IPS-NIHi11 (cell line): ENCODE results near the gene MOCS3.

ENCODE experiments used
- DNase-seq: peaks from one replicate; pipeline ENCODE4 v3.0.0; 2012; ENCODE audit warnings: mixed read lengths, low spot score

Gene MOCS3, protein sequence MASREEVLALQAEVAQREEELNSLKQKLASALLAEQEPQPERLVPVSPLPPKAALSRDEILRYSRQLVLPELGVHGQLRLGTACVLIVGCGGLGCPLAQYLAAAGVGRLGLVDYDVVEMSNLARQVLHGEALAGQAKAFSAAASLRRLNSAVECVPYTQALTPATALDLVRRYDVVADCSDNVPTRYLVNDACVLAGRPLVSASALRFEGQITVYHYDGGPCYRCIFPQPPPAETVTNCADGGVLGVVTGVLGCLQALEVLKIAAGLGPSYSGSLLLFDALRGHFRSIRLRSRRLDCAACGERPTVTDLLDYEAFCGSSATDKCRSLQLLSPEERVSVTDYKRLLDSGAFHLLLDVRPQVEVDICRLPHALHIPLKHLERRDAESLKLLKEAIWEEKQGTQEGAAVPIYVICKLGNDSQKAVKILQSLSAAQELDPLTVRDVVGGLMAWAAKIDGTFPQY

DNA sequence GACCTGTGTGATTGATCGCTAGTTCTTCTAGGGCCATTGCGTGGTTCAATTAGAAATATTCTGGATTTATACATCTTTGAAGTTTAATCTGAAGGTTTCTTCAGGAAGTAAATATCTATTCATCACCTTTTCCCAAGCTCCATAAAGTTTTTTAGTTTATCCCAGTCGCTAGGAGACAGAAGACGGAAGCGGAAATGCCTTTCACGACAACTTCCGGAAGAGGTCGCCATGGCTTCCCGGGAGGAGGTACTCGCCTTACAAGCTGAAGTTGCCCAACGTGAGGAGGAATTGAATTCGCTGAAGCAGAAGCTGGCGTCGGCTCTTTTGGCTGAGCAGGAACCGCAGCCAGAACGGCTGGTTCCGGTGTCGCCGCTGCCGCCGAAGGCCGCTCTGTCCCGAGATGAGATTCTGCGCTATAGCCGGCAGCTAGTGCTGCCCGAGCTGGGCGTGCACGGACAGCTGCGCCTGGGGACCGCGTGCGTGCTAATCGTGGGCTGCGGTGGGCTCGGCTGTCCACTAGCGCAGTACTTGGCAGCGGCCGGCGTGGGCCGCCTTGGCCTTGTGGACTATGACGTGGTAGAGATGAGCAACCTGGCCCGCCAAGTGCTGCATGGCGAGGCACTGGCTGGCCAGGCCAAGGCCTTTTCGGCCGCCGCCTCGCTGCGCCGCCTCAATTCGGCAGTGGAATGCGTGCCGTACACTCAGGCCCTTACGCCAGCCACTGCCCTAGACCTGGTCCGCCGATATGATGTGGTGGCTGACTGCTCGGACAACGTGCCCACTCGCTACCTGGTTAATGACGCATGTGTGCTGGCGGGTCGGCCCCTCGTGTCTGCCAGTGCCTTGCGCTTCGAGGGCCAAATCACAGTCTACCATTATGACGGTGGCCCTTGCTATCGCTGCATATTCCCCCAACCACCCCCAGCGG, at the start of gene MOCS3:
Gene MOCS3 (plus strand): TSS at position 204 of the 928 bp plus-strand sequence. CDS start 25 bp downstream, at position 229.
- peak; percentile 81 for DNase-seq

DNA sequence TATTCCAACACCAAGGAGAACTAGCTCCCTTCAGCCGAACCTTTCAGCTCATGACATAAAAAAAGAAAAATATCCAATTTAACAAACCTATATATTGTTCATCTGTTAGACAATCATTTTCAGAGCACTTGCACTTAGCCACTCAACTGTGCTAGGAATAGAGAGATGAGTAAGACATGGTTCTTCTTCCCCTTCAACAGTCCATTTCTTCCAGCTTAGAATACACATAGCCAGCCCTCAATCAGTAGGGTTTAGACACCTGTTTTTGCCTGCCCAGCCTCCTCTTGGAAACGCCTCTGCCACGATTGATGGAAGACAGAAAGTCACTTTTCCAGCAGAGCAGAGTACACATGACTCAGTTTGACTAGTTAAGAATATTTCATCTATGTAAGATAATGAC, 49.2 kb upstream of the MOCS3 start:
- DNase-seq, result no peak

DNA sequence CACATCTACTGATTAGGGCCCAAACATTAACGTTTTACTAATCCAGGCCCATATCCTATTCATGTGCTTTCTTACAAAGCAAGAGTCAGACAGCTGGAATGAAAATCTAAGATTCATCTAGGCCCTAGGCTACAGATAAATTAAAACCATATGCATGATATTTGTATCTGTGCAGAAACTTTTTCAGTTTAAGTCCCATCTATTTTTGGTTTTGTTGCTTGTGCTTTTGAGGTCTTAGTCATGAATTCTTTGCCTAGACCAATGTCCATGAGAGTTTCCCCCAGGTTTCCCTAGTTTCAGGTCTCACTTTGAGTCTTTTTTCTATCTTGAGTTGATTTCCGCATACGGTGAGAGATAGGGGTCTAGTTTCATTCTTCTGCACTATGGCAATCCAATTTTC, 47.6 kb upstream of the MOCS3 start:
- DNase-seq, result no peak

DNA sequence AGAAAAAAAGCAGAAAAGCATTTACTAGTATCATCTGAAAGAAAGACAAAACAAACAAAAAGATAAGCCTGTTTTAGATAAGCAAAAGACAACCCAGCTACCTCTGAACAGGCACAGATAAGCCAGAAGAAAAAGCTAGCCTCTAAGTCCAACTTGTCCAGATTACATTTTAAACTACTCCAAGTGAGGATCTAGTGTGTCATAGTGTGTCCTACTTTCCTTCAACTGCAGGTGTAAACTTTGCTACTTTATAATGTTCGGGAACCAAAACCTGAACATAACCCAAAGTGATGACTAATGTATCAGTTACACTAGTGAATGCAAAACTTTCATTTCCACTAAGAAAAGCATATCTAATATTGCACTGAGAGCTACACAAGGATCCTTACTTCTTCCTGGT, 46.9 kb upstream of the MOCS3 start:
- DNase-seq, result no peak

DNA sequence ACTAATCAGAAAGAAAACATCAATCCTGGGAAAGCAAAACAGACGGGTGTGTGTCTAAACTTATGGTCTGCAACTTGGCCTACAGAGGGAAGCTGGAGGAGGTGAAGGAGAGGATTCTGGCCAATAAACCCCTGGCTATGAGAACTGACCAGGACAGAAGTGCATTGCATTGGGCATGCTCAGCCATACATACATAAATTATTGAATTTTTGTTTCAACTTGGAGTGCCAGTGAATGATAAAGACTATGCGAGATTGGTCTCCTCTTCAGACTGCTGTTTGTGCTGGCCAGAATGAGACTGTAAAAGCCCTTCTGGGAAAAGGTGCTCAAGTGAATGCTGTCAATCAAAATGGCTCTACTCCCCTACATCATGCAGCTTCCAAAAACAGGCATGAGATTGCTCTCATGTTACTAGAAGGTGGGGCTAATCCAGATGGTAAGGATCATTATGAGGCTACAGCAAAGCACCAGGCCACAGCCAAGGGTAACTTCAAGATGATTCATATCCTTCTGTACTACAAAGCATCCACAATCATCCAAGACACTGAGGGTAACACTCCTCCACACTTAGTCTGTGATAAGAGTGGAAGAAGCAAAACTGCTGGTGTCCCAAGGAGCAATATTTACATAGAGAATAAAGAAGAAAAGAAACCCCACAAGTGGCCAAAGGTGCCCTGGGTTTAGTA, 44.8 kb upstream of the MOCS3 start:
- DNase-seq, result no peak

DNA sequence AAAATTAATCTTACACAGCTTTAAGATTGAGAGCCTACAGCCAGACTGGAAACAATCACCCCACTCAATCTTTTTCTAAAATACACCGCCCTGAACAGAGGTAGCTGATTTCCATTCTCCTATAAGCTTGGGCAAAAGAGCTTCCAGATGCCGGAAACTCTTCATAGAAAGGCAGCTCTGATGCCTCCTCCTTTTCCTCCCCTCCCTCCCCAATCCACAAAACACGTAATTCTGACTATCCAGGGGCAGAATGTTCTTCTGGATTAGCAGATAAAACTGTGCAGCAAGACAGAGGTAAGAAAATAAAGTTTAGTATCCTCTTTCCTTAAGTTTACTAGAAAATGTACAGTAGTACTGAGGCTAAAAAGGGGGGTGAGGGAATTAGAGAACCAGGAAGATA, 43.2 kb upstream of the MOCS3 start:
- DNase-seq, result no peak

DNA sequence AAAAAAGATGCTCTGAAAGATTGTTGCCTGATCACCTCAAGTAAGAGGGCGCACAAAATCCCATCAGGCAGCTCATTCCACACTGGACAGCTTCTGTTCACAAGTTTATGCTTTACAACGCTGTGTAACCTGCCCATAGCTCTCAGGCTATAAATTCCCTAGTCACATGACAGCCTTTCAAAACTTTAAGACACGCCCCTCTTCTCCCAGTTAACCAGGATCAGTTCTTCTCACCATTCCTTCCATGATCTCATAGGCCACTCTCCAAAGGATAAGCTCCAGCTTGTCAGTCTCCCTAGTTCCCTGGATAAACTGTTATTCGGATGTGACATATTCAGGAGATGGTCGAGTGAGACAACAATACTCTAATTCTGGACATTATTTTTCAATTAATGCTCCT, 42.4 kb upstream of the MOCS3 start:
- peak; percentile 28 for DNase-seq

DNA sequence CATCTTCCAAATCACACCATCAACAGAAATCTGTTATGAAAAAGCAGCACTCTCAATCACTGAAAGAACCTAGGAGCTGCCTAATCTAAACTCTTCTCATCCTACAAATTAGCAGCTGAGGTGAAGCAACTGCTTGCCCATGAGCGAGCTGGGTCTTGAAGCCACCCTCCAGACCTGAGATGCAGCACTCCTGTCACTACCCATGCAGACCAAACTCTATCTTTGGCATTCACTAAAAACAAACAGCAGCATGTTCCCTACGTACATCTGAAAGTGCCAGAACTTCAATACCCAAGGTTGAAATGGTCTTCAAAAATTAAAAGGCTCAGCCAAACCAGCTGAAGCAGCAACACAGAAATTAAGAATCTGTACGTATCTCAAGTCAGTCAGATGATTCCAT, 41.7 kb upstream of the MOCS3 start:
- no peak for DNase-seq

DNA sequence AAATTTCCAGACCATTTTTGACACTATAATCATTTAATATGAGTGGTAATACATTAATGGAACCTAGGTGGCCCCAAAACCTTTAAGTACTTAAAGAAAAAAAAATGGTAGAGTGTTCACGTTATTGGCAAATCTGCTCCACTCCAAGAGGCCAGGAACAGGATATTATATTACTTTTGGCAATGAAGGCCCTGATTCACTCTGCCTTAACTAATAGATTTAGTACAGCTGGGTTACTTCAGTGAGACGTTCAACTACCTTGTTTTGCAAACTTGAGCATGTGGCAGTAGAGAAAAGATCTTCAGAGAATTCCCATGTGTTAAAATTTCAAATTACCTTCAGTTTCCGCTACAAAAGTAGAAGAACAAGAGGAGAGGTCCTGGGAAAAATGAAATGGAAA, 40.2 kb upstream of the MOCS3 start:
- no peak for DNase-seq

DNA sequence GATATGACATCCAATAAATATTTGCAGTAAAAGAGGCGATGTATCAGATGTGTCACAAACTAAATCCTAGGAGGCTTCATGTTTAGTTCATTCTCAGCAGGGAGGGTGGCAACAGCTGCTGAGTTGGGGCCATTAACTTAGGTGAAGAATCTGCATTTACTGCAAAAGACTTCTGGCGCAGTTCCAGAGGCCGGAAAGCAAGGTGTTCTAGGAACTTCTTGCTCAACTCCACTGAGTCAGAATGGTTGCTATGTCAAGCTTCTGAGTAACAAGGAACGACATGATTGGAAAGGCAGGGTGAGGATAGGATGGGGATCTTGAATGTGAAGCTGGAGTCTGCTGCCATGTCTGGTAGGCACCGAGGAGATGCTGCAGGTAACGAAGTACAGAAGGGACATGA, 39.1 kb upstream of the MOCS3 start:
- no peak for DNase-seq

DNA sequence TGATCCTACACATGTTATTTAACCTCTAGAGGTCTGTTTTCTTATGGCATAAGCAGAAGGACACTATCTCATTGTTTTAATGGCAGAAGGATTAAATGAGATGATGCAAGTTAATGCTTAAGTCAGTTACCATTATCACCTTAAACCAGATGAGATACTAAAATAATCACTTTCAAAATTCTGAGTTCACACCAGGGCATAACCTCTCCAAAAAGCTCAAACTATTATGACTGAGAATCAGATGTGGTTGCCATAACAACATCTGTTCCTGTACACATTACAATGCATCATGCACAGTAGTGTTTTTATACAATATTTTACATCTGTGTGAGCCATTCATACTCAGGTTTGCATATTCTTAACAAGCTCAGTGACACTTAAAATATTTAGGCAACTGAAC, 37.6 kb upstream of the MOCS3 start:
- no peak for DNase-seq

DNA sequence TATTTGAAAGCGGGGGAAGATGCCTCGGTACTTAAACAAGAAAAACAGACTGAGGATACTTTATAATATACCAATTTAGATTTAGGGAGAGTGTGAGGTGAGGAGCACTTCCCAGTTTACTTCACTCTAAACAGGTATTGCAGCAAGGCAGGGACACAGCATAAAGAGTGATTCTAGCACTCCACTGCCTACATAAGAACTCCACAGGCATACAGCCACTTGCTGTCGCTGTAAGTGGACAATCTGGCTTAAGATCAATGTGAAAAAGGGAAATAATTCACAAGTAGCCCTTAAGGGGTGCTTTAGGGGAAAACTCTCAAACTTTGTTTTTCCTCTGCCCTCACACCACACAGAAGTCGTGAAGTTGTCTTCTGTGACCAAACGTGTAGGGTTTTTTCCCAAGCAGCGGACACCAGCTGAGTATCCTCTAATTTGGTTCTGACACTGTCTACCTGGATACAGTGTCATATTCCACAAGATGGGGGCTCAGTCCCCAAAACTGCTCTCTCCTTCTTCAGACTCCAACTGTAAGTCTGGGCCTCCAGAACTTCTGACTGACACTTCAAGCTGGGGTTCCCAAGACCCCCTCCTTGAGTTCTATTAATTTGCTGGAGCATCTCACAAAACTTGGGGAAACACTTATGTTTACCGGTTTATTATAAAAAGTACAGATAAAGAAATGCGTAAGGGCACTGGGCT, 36.7 kb upstream of the MOCS3 start:
- no peak for DNase-seq

DNA sequence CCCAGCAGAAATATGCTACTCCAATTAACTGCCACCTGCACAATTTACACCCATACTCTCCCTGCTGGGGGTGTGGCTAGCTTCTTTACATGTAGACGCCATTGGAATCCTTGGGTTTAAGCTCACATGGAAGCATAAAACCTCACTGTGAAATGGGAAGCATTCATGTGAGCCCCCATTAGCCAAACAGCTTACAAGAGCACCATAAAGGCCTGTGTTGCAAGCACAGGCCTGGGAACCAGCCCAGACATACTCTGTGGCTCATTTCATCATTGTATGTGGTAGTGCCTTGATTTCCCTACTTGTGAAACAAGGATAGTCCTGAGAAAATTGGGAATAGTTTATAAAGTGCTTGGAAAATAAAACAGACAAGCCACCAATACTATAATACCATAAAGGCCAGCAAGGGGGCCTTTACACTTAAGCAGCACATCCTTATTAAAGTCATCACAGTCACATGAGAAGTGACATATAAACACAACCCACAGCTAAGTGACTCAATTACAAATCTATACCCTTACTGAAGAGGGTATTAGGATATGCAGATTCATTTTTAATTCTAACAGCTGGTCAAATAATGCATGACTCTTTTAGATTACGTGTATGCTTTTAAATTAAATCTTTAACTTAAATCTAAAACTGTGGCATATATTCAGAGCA, 34.2 kb upstream of the MOCS3 start:
- DNase-seq, result no peak

DNA sequence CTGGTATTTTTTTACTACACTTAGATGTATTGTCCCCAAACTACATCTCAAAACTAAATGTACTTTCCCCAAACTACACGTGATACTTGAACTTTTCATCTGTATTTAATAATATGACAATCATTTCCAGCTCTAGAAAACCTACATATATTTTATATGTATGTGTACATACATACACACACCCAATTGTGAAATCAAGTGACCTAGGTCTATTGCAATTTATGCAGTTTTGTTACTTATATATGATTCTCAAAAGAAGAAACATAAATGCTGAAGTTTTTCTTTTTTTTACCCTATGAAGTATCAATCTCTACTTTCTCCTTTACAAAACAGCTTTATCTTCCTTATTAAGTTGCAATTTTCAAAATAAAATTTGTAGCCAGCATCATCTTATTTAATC, 32.1 kb upstream of the MOCS3 start:
- DNase-seq, result no peak

DNA sequence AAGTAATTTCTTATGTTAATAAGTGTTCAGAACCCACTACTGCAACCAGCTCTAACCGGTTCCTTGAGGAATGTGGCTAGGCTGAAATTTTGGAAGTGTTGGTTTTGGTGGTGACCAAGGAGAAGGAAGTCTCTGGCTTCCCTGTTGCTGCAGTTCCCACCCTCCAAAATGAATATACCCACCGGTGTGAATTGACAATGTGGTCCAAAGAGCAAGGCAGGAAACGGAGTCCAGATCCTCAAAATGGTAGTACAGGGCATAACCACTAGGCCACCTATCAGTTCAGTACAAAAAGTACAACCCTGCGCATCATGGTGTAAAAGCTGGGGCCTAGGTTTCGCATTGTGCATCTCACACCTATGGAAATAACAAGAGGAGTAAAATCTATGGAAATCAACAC, 30.1 kb upstream of the MOCS3 start:
- no peak for DNase-seq

DNA sequence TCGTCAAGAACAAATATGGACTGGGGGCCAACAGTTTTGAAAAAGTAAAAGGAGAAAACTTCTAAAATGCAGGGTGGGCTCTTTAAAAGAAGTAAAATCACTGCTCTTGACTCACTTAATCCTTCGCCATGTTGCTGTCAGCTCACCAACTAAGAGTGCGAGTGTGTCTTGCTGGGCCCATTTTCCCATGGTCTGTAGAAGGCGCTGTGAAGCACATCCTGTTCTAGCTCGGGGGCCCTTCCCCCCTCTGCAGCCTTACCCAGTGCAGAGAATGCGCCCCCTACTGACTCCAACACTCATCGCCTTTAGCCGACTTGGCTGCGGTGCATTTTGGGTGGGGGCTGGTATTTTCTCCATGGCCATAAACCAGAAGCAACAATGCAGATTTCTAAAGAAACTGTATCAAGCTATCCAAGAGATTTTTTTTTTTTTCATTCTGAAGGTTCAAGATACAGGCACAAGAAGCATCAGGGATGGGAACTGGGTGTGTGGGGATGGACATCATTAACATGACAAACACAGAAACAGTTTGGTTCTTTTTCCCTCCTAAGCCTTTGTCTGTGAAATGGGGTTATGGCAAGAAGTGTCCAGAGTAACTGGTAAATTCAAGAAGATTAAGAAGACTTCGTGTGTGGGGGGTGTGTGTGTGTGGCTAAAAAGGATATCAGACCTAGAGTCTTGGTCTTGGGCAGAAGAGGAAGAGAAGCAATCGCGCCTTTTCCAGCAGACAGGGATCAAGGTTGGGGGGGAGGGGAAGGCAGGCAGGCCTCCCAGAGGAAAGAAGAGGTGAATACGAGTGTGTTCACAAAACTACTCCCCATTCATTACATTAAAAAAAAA, 29.1 kb upstream of the MOCS3 start:
- peak; percentile 91 for DNase-seq

DNA sequence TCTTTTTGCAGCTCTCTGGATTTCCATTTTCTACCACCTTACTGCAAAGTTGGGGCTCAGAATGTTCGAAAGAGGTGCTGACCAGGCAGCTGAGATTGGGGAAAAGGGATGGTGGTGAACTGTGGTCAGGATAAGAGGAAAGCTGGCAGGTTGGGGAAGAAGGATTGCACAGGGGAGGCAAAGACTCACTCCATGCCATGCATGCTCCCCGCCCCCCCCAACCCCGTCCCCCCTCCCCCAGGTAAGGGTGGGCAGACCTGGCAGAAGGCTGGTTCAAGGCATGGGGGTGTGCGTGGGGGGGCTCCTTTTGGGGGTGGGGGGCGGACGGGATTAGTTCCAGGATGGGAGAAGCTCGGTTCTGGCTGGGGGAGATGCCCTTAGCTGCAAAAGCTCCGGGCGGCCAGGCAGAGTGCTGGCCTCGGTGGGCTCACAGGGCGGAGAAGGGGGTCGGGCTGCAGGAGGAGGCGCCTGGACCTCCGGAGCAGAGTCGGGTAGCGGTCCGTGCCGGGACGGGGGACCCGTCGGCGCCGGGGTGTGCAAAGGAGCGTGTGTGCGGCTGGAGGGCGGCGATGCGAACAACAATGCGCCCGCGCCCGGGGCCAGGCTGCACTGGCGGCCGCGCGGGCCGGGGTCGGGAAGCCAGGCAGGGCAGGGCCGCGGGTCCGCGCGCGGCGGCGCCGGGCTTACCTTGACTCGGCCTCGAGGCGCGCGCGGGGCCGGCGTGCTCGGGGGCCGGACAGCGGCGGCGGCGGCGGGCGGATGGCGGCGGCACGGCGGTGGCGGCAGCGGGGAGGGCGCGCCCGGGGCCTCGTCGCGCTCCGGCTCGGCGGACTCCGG, 28.3 kb upstream of the MOCS3 start:
- DNase-seq, result peak; percentile 33

DNA sequence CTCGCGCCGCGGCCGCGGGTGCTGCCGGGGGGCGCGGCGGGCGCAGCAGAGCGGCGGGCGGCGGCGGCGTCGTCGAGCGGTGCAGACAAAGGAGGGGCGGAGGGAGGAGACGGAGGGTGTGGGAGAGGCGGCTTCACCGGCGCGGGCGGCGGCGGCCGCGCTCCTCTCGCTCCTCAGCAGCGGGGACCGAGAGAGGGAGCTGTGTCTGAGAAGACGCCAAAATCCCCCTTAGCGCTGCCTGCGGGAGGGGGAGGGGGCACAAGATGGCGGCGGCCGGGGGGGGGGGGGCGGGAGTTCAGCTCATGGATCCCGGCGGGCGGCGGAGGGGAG, 27.7 kb upstream of the MOCS3 start:
- no peak for DNase-seq

DNA sequence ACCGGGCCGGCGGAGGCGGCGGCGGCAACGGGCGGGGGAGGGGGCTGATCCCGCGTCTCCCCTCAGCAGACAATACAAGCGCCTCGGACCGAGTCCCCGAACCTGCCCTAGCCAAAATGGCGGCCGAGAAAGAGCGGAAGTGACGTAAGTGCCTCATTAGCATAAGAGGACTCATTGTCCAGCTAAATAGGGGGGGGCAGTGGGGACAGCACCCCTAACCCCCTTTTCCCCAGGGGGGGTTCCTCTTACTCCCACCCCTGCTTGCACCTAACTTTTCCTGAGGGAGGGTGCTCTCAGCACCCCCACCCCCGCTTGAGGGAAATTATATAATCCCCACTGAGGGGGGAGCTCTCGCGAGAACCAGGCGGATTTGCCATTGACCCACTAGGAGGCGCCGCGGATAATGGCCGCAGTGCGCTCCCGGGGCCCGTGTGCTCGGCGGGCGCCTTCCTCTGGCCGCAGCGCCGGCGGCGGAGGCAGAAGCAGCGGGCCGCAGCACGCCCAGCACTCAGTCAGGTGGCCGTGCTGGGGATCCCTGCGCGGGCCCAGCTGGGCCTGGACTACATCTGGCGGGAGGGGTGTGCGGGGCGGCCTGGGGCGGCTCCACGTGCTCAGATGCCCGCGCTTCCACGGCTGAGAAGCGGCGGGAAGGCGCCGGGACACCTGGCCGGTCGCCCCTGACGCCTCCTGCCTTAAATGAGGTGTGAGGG, 27.2 kb upstream of the MOCS3 start, which contains the start of gene ADNP:
Gene ADNP (minus strand): TSS at position 132 of the 710 bp plus-strand sequence. CDS start 27,441 bp downstream, outside the sequence.
- peak; percentile 84 for DNase-seq
